Measurements from ENCODE around the gene CA10.

CA10 gene

GRCh38 chr17:51813140-51813783, 345.3 kb downstream of the CA10 start:
- DNase-seq, result no peak

DNA sequence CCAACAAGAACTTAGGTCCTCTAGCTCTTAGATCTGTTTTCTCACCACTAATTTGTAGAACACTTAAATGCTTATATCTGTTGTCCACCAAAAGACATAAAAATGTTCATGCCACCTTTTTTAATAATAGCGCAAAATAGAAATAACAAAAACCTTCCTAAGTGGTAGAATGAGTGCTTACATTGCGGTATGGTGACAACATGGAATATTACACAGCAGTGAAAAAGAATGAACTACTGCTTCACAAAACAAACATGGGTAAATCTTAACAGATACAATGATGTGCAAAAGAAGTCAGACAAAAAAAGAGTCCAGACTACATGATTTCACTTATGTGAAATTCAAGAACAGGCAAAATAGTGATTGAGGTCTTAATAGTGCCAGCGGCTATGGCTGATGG, 351.1 kb downstream of the CA10 start:
- no peak for DNase-seq

DNA sequence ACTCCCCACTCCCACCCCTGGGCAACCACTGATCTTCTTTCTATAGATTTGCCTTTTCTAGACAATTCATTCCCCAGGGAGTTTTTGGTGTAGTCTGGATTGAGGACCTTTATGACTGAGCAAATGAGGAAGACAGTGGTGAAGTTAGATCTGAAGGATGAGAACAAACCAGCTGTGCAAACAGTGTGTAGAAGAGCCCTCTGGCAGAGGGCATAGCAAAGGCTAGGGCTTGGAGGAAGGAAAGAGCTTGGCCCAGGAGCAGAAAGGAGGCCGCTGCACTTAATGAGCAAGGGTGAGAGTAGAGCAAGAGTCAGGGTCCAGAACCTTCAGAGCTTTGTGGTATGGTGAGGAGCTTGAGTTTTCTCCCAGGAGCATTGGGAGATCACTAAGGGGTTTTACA, 352.7 kb downstream of the CA10 start:
- DNase-seq, result no peak

DNA sequence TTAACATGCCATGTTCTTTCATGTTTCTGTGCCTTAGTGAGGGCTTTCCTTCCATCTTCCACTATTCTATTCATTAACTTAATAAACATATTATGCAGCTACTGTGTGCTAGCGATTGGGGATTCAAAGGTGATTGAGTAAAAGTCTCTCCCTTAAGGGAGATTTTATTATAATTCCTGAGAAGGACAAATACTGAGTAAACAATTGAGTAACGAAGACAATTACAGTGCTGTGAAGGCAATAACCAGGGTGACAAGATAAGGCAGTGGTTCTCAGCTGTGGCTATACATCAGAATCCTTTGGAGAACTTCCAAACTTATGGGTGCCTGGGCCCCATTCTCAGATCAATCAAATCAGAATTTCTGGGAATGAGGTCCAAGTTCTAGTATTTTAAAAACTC, 353.3 kb downstream of the CA10 start:
- no peak for DNase-seq

DNA sequence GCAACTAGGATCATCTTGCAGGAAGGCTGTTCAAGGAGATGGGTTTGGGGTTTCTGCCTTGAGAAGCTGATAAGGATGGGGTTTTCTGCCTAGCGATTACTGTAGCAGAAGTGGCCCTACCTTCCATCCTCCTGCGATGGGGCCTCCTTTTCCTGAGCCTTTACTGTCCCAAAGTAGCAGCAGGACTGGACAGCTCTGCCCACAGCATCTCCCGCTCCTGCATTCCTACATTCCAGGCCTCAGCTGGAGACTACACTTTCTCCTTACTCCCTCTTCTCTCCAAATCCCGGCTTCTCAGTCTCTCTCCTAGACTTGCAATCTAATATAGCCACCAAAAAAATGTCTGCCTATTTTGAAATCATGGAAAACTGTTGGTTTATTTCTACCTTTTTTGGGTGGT, 355.4 kb downstream of the CA10 start:
- no peak for DNase-seq

- no peak for DNase-seq
Measured at GRCh38 chr17:51802544-51802943, 356.0 kb downstream of the CA10 start.

DNA sequence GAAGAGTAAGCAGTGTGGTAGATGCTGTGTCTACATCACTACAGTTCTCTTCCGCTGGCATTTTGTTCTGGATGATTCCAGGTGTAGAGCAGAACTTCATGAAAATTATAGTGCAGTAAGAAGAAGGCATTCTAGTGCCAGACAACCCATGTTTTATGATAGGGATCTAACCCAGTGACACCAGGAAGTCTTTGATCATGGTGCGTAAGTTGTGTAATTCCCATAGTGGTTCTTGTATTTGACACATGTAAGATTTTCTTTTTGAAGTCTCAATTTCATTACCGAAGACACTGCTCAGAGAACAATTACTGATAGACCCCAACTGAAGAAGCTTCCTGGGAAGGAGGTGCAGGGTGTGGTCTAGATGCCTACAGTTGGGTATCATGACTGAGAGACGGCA, 356.9 kb downstream of the CA10 start:
- DNase-seq, result no peak

DNA sequence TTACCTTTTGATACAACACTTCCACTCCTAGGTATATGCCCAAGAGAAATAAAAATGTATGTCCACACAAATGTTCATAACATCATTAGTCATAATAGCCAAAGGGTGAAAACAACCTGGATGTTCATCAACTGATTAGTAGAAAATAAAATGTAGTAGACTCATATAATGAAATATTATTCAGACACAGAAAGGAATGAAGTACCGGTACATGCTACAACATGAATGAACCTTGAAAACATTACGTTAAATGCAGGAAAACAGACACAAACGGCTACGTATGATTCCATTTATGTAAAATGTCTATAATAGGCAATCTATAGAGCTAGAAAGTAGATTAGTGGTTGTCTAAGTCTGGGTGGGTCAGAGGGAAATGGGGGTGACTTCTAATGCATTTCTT, 358.5 kb downstream of the CA10 start:
- no peak for DNase-seq

DNA sequence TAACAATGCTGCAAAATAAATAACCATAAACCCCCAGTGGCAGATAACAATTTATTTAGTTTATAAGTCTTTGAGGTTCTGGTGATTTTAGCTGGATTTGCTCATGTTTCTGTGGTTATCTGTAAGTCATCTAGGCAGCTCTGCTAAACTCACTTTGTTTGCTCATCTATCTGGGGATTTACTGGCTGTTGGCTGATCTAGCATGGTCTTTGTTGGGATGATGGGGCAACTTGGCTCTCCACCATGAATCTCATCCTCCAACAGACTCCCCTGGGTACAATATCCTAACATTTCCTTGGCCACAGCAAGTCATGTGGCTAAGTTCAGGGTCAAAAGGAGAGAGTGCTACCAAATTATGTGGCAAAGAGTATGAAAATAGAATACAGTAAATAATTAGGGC, 359.3 kb downstream of the CA10 start:
- DNase-seq, result no peak

GRCh38 chr17:51797150-51797549, 361.4 kb downstream of the CA10 start:
- no peak for DNase-seq

GRCh38 chr17:51796026-51796425, 362.5 kb downstream of the CA10 start:
- no peak for DNase-seq

DNA sequence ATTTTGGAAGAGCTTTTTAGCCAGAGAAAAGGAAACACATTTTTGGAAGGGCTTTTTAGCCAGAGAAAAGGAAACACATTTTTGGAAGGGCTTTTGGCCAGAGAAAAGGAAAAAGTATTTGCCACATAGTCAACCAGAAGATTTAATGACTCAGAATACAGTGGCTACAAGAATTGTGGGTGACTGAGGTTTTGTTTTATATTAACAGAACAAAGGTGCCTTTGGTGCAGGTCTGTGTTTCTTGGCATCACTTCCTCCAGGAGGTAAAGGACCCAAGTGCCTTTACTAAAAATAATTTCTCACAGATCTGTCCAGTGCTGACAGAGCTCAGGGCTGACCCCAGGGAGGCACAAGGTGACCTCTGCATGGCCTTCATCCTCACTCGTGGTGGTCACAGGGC, 363.1 kb downstream of the CA10 start:
- DNase-seq, result no peak

- no peak for DNase-seq
Measured at GRCh38 chr17:51794466-51794865, 364.0 kb downstream of the CA10 start.

GRCh38 chr17:51793686-51794085, 364.8 kb downstream of the CA10 start:
- DNase-seq, result no peak

DNA sequence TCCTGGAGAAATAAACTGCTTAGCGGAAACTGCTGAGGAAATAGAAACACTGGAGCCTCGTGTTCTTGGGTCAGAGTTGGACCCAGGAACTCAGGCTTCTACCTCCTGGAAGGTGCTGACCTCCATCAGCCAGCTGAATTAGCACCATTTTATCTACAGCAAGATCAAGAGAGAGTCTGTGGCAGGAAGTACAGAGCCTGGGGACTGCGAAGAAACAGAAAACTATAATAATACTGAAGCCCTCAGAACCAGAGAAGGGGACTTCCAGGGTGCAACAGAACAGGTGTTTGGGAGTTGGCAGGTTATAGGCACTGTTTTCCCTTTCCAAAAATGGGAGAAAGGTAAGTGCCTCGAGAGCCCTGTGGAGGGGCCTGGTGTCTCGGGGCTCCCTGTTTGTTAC, 379.7 kb downstream of the CA10 start:
- no peak for DNase-seq

DNA sequence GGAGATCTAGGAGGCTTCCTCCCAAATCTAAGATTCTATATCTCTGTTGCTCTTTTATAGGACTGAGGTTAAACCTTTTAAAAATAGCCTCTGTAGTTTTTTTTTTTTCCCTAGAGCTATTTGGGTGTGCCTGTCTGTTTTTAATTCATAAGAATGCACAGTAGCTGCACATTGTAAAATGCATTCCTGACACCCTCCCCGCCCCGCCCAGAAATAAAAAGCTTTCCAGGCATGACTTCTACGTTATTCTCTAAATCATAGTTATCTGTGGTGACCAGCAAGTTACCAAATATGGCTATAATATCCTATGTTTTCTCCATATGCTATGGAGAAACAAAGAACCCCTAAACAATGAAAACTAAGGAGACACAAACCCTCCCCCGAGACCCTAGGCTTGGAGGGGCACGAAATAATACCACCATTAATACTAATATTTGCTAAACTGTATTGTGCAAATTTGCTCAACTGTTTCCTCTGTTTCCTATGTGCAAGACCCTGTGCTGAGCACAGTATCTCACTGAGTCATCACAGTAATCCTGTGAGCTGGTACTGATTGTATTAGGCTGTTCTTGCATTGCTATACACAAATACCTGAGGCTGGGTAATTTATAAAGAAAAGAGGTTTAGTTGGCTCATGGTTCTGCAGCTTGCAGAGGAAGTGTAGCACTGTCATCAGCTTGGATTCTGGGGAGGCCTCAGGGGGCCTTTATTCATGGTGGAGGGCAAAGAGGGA, 388.3 kb downstream of the CA10 start:
- no peak for DNase-seq

- DNase-seq, result no peak
Measured at GRCh38 chr17:51769231-51769630, 389.3 kb downstream of the CA10 start.

DNA sequence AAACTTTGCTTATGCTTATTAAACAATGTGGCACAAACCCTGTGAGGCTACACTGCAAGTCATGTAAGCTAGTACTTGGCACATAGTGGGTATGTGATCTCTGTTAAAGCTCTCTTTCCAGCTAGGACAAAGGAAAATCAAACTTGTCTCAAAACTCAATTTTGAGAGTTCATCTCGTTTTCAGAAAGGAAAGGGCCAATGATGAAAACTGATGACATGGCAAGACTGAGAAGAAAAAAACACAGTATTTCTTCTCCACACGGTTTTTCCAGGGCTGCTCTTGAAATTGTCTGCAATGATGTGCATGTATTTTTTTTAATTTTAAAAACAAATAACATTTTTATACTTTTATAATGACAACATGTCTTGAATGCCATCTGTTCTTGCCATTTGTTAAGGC, 389.8 kb downstream of the CA10 start:
- DNase-seq, result no peak

DNA sequence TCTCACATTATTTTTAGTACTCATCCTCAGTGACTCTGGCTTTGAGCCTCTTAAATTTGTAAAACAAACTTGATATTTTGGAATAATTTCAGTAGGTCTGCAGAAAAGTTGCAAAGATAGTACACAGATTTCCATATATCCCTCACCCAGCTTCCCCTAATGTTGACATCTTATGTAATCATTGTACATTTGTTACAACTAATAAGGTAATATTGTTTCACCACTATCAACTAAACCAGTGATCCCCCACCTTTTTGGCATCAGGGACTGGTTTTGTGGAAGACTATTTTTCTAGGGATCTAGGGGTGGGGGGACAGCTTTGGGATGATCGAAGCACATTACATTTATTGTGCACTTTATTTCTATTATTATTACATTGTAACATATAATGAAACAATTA, 391.2 kb downstream of the CA10 start:
- no peak for DNase-seq

- no peak for DNase-seq
Measured at GRCh38 chr17:51765282-51766135, 393.0 kb downstream of the CA10 start.

- peak; percentile 26 for DNase-seq
Measured at GRCh38 chr17:51764387-51764971, 394.0 kb downstream of the CA10 start.

- no peak for DNase-seq
Measured at GRCh38 chr17:51763058-51763457, 395.5 kb downstream of the CA10 start.

DNA sequence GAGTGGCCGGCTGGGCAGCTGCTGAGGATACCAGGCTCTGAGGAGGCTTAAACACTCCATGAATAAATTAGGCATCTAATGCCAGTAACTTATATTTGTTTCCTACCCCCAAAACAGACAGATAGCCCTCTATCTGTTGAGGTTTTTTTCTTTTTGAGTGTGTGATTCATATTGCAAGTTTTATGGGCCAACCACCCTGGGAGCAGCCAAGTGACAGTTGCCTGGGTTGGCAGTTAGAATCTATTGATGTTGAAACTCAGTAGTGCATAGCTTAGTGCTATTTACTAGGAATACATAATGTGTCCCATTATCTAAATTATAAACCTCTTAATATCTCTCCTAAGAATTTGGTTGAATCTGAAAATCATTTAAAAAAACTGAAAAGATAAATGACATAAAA, 397.4 kb downstream of the CA10 start:
- DNase-seq, result no peak

- no peak for DNase-seq
Measured at GRCh38 chr17:51759260-51759659, 399.3 kb downstream of the CA10 start.

Measured in CD4-positive, alpha-beta T cell treated with Interleukin-4 for 4 hours (primary cell).